Measurements from ENCODE around the gene CPLANE2.

CPLANE2 gene

GRCh38 chr1:16187748-16188401, 49.1 kb downstream of the CPLANE2 start:
- DNase-seq (ENCODE audit: low read depth): peak; percentile 66

- no peak for DNase-seq (ENCODE audit: low read depth)
Measured at GRCh38 chr1:16186655-16187235, 50.2 kb downstream of the CPLANE2 start.

GRCh38 chr1:16184557-16185303, 52.3 kb downstream of the CPLANE2 start:
- no peak for DNase-seq (ENCODE audit: low read depth)

GRCh38 chr1:16183765-16184556, 53.0 kb downstream of the CPLANE2 start:
- no peak for DNase-seq (ENCODE audit: low read depth)

GRCh38 chr1:16183179-16183578, 53.8 kb downstream of the CPLANE2 start:
- no peak for DNase-seq (ENCODE audit: low read depth)

- no peak for DNase-seq (ENCODE audit: low read depth)
Measured at GRCh38 chr1:16181887-16182719, 54.9 kb downstream of the CPLANE2 start.
